Progenitor cell of endocrine pancreas (in vitro differentiated cells): ENCODE results near the gene SPACA7. TPM values are rescaled to one million over a fixed set of nuclear protein-coding genes. Genes with fewer than 3 reads are reported as not detected.

ENCODE experiments used
- DNase-seq: peaks from one replicate; pipeline ENCODE4 v3.0.0; 2021; ENCODE audit warnings: low spot score; ENCODE audit not compliant: unreplicated experiment
- H3K27ac Mint-ChIP-seq: 2 replicates; pipeline ENCODE4 v1.8.0; 2021; ENCODE audit warnings: mild to moderate bottlenecking, moderate library complexity, mixed read lengths
- H3K27me3 Mint-ChIP-seq: 2 replicates; pipeline ENCODE4 v1.8.0; 2021; ENCODE audit warnings: mixed read lengths
- H3K36me3 Mint-ChIP-seq: 2 replicates; pipeline ENCODE4 v1.8.0; 2022; ENCODE audit warnings: mixed read lengths; ENCODE audit not compliant: insufficient read depth
- H3K4me1 Mint-ChIP-seq: 2 replicates; pipeline ENCODE4 v1.8.0; 2021; ENCODE audit warnings: low read depth, mixed read lengths
- H3K4me3 Mint-ChIP-seq: 2 replicates; pipeline ENCODE4 v1.8.0; 2021; ENCODE audit warnings: low read depth, mild to moderate bottlenecking, moderate library complexity, mixed read lengths
- H3K9me3 Mint-ChIP-seq: 2 replicates; pipeline ENCODE4 v1.8.0; 2021; ENCODE audit warnings: low read depth, mixed read lengths
- total RNA-seq: library from RNA; stranded (reverse); gene quantifications from 2 replicates; pipeline ENCODE4 v1.2.1, GENCODE V29; 2021
- TF ChIP-seq, protein P1 (sequence below): fragments of 200-600 bp; sonication (generic); IDR thresholded peaks from one replicate; pipeline ENCODE4 v1.5.0; 2021; ENCODE audit warnings: antibody characterized with exemption, mild to moderate bottlenecking; ENCODE audit not compliant: unreplicated experiment

SPACA7 gene
- total RNA-seq, 1 donor from 2014 or later, result not detected

DNA sequence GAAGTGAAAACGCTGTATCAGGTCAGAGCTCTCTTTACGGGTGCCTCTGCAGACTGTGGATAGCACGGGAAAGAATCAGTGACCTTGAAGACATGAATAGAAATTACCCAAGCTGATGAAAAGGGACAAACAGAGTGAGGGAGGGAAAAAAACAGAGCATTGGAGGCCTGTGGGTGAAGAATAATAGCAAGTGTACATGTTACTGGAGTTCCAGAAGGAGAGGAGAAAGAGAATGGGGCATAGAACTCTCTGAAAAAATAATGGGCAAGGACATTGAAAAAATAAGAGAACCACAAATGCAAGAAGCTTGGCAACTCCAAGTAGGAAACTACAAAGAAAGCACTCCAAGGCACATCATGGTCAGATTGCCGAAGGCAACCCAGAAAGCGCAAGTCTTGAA is 86.3 kb downstream of the SPACA7 start:
- Mint-ChIP-seq H3K9me3 (peaks cover 16% of the 10 kb centered on the region), H3K27ac (no peak overlapping the region), H3K4me3 (no peak overlapping the region), H3K36me3 (peaks cover 7% of the 10 kb centered on the region), H3K27me3 (no peaks in the 10 kb centered on the region), H3K4me1 (no peaks in the 10 kb centered on the region)
- TF ChIP-seq, protein P1, sequence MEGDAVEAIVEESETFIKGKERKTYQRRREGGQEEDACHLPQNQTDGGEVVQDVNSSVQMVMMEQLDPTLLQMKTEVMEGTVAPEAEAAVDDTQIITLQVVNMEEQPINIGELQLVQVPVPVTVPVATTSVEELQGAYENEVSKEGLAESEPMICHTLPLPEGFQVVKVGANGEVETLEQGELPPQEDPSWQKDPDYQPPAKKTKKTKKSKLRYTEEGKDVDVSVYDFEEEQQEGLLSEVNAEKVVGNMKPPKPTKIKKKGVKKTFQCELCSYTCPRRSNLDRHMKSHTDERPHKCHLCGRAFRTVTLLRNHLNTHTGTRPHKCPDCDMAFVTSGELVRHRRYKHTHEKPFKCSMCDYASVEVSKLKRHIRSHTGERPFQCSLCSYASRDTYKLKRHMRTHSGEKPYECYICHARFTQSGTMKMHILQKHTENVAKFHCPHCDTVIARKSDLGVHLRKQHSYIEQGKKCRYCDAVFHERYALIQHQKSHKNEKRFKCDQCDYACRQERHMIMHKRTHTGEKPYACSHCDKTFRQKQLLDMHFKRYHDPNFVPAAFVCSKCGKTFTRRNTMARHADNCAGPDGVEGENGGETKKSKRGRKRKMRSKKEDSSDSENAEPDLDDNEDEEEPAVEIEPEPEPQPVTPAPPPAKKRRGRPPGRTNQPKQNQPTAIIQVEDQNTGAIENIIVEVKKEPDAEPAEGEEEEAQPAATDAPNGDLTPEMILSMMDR, result no peak
- no peak for DNase-seq

DNA sequence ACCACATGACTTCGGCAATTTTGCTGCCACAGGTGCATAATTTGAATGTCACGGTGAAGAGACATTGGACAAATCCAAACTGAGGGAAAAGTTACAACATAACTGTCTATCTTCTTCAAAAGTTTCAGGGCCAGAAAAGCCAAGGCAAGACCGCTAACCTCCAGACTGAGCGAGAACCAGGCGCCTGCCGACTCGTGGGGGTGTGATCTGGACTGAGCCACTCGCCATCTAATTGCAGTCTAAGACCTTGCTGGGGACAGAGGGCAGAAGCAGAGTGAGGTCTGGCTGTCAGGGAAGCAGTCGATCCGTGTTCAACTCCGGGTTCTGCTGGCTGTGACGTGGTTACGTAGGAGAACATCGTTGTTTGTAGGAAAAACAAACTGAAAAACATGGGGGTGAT is 88.6 kb downstream of the SPACA7 start:
- peaks cover 14% of the 10 kb centered on the region for H3K9me3 Mint-ChIP-seq
- TF ChIP-seq, protein P1, result no peak
- H3K36me3 Mint-ChIP-seq, result peaks cover 7% of the 10 kb centered on the region
- no peak for DNase-seq
- H3K4me3 Mint-ChIP-seq, result no peak overlapping the region
- no peaks in the 10 kb centered on the region for H3K27me3 Mint-ChIP-seq
- no peak overlapping the region for H3K27ac Mint-ChIP-seq
- no peaks in the 10 kb centered on the region for H3K4me1 Mint-ChIP-seq

DNA sequence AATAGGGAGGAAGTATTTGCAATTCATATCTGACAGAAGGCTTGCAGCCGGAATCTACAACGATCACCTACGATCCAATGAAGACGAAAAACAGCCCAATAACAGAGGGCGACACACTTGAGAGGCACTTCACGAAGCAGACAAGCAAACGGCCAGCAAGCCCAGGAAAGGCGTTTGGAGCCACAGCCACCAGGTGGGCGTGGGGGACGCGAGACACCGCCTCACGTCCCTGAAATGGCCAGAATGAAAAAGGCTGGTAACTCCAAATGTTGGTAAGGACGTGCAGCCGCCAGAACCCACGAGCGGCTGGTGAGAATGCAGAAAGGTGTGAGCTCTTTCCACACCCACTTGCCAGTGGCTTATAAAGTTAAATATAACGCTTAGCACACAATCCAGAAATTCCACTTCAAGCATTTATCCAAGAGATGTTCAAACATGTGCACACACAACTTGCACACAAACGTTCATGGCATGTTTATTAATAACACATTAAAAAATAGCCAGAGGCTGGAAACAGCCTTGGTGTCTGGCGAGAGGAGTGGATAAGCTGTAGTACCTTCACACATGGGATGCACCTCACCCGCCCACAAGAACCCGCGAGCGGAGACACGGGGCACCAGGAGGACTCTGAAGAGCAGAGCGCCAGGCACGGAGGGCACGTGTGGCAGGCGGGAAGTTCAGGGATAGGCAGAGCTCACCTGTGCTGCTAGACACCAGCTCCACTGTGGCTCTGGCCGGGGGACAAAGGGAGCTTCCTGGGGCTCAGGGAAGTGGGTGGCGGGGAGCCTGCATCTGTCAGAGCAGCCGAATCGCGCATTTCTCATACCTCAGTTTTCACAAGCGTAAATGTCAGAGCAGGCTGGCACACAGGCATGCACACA is 89.3 kb downstream of the SPACA7 start:
- Mint-ChIP-seq H3K27me3 (no peaks in the 10 kb centered on the region), H3K36me3 (peaks cover 7% of the 10 kb centered on the region), H3K9me3 (peaks cover 8% of the 10 kb centered on the region), H3K27ac (no peak overlapping the region), H3K4me1 (no peaks in the 10 kb centered on the region), H3K4me3 (no peak overlapping the region)
- TF ChIP-seq, protein P1, result no peak
- DNase-seq, result no peak

GRCh38 chr13:112466132-112467058 is 90.2 kb downstream of the SPACA7 start:
- TF ChIP-seq, protein P1, result no peak
- Mint-ChIP-seq H3K4me1 (no peaks in the 10 kb centered on the region), H3K36me3 (peaks cover 11% of the 10 kb centered on the region), H3K27me3 (no peaks in the 10 kb centered on the region), H3K27ac (no peak overlapping the region), H3K9me3 (peaks cover 12% of the 10 kb centered on the region), H3K4me3 (no peak overlapping the region)
- DNase-seq, result no peak

DNA sequence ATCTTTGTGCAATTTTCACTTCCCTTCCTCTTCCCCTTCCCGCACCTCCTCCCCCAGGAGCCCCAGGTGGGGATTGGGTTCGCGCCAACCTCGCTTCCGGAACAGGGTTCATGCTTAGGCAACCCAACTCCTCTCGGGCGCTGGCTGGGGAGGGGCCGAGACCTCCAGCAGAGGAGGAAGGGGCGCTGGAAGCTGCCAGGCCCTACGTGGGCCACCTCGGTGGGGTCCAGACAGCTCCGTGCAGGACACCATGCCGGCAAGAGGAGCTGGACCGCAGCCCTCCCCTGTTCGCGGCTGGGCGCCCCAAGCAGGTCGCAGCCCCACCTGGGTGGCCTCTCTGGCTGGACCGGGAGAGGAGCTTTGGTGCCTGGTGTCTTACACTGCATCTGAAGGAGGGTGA is 91.1 kb downstream of the SPACA7 start:
- Mint-ChIP-seq H3K9me3 (peaks cover 8% of the 10 kb centered on the region), H3K36me3 (peaks cover 8% of the 10 kb centered on the region), H3K4me1 (no peaks in the 10 kb centered on the region), H3K27me3 (no peaks in the 10 kb centered on the region), H3K27ac (no peak overlapping the region), H3K4me3 (no peak overlapping the region)
- no peak for DNase-seq
- TF ChIP-seq, protein P1, result no peak
